Erythroblast (primary cell): ENCODE results near the gene SLX4.

Experiments
- GATA1 ChIP-seq: IDR thresholded peaks from 2 replicates; pipeline ENCODE4 v1.6.1; 2011; ENCODE audit warnings: low read depth, mild to moderate bottlenecking, control low read depth, low read length, moderate library complexity
- POLR2A ChIP-seq: IDR thresholded peaks from 2 replicates; pipeline ENCODE4 v1.6.1; 2011; ENCODE audit warnings: mild to moderate bottlenecking, low read length

DNA sequence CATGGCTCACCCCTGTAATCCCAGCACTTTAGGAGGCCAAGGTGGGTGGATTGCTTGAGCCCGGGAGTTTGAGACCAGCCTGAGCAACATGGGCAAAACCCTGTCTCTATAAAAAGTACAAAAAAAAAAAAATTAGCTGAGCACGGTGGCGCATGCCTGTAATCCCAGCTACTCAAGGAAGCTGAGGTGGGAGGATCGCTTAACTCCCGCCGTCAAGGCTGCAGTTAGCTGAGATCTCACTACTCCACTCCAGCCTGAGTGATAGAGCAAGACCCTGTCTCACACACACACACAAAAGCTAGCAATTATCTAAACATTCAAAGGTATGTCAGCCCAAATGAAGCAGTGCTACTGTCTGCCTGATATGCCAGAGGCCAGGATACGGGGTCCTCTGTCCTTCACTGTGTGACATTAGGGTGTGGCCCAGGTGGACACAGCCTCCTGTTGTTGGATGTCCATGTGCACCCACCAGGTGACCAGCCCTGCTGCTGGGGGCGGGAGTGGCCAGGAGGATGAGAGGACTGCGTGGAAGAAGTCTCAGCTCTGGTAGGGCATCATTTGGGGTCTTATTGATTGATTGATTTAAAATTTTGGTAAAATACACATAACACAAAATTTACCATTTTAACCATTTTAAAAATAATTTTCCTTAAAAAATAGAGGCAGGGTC, 38.1 kb downstream of the SLX4 start:
- TF ChIP-seq POLR2A (no peak), GATA1 (no peak)
